M059J (cell line): ENCODE measurements around the gene SMIM12. TPM values are rescaled to one million over a fixed set of nuclear protein-coding genes. Genes with fewer than 3 reads are reported as not detected.

ENCODE experiments used
- DNase-seq: peaks from one replicate; pipeline ENCODE4 v3.0.0-alpha.2; 2012; ENCODE audit warnings: low read depth
- total RNA-seq: library from RNA; depleted of rRNA; stranded (reverse); fragments of >200 nt; shearing (Covaris generic); gene quantifications from 2 replicates; pipeline ENCODE4 v1.2.3, GENCODE V29; 2014; rRNA removed

SMIM12 gene
- total RNA-seq, 1 experiment from 2014 or later: 44.9 TPM

DNA sequence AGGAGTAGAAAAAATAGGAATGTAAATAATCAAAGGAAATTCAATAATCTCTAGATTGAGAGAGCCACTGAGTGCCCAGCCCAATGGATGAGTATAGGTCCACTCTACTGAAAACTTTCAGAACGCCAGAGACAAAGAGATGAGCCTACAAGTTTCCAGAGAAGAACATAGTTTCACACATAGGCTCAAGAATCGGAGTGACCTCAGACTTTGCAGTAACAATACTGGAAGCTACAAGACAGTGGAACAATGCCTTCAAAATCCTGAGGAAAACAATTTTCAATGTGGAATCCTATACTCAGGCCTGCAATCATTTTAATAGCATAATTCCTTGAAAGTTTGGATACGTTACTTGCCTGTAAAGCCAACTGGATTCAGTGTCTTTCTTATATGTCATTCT lies 55.8 kb downstream of the SMIM12 start:
- no peak for DNase-seq

Other genes with a start within 250 kb of the SMIM12 start
- not detected in 2 replicates for gene GJB5, start 104.7 kb downstream of the SMIM12 start, total RNA-seq
- not detected in 2 replicates for gene GJB4, start 100.0 kb downstream of the SMIM12 start, total RNA-seq
- gene GJB3, start 78.5 kb downstream of the SMIM12 start, total RNA-seq: 0.57 and 1.9 TPM in 2 replicates
- not detected in 2 replicates for gene GJA4, start 66.8 kb downstream of the SMIM12 start, total RNA-seq
- 0.05 TPM in 1 of 2 replicates, not detected in the other for gene DLGAP3, start 69.9 kb upstream of the SMIM12 start, total RNA-seq
- 42.5 and 51.6 TPM in 2 replicates for gene TMEM35B, start 125.6 kb upstream of the SMIM12 start, total RNA-seq
- 7.0 and 10.8 TPM in 2 replicates for gene ZMYM6, start 172.2 kb upstream of the SMIM12 start, total RNA-seq
- 23.1 and 28.1 TPM in 2 replicates for gene ZMYM1, start 219.6 kb upstream of the SMIM12 start, total RNA-seq